Fibroblast of the conjunctiva (primary cell): ENCODE measurements around the gene SLC24A4.

Experiments used
- DNase-seq: peaks from one replicate; pipeline ENCODE4 v3.0.0-alpha.2; 2010; ENCODE audit warnings: low read depth

The SLC24A4 gene

GRCh38 chr14:92501891-92502351 is 179.0 kb downstream of the SLC24A4 start:
- DNase-seq = no peak

GRCh38 chr14:92502541-92503286 is 179.7 kb downstream of the SLC24A4 start:
- DNase-seq = no peak

GRCh38 chr14:92503756-92504491 is 181.0 kb downstream of the SLC24A4 start:
- no peak for DNase-seq

- DNase-seq = no peak
These were observed 182.9 kb downstream of the SLC24A4 start for GRCh38 chr14:92505826-92506225.

GRCh38 chr14:92506231-92506630 is 183.3 kb downstream of the SLC24A4 start:
- no peak for DNase-seq

GRCh38 chr14:92507174-92507768 is 184.3 kb downstream of the SLC24A4 start:
- DNase-seq = no peak

GRCh38 chr14:92510972-92511371 is 188.0 kb downstream of the SLC24A4 start:
- no peak for DNase-seq

- DNase-seq = peak; percentile 88
These were observed 188.7 kb downstream of the SLC24A4 start for GRCh38 chr14:92511453-92512238.

- no peak for DNase-seq
These were observed 189.8 kb downstream of the SLC24A4 start for GRCh38 chr14:92512807-92513203.

- no peak for DNase-seq
These were observed 190.4 kb downstream of the SLC24A4 start, which contains the start of gene RIN3 for GRCh38 chr14:92513204-92513965. RIN3 (plus strand) TSS chr14:92513781; CDS start chr14:92513933, 152 bp downstream.

- DNase-seq = no peak
These were observed 191.2 kb downstream of the SLC24A4 start for GRCh38 chr14:92513966-92514843.

- no peak for DNase-seq
These were observed 192.0 kb downstream of the SLC24A4 start for GRCh38 chr14:92514844-92515514.

- DNase-seq = no peak
These were observed 192.8 kb downstream of the SLC24A4 start for GRCh38 chr14:92515546-92516343.

- no peak for DNase-seq
These were observed 193.5 kb downstream of the SLC24A4 start for GRCh38 chr14:92516344-92516965.

- no peak for DNase-seq
These were observed 194.1 kb downstream of the SLC24A4 start for GRCh38 chr14:92516966-92517506.

GRCh38 chr14:92517761-92518160 is 194.8 kb downstream of the SLC24A4 start:
- no peak for DNase-seq

GRCh38 chr14:92519246-92520101 is 196.5 kb downstream of the SLC24A4 start:
- DNase-seq = no peak
